C4-2B (cell line): ENCODE data around the gene TDRD15.

Source experiments
- ZFX ChIP-seq: fragments of 450-650 bp; IDR thresholded peaks from 2 replicates; pipeline ENCODE4 v1.6.1; 2017
- TF ChIP-seq, protein P1 (sequence below): fragments of 450-650 bp; conservative IDR thresholded peaks from 2 replicates; pipeline ENCODE4 v1.5.1; 2017; ENCODE audit warnings: mild to moderate bottlenecking

DNA sequence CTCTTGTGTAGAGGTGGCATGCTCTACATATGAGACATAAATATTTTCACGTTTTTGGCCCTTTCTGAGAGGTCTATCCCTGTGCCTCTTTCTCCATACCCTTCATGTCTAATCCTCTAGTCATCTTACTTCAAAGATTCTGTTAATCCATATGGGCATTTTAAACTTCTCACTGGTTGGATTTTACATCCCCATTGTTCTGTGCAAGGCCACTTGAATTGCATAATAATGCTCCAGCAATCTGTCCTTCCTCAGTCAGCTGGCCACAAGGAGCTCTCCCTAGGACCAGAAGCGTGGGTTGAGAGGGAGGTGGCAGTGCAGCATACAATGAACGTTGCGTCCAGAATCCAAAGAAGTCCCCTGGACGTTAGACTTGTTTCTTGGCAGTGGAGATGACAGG lies 58.2 kb downstream of the TDRD15 start:
- TF ChIP-seq, protein P1, sequence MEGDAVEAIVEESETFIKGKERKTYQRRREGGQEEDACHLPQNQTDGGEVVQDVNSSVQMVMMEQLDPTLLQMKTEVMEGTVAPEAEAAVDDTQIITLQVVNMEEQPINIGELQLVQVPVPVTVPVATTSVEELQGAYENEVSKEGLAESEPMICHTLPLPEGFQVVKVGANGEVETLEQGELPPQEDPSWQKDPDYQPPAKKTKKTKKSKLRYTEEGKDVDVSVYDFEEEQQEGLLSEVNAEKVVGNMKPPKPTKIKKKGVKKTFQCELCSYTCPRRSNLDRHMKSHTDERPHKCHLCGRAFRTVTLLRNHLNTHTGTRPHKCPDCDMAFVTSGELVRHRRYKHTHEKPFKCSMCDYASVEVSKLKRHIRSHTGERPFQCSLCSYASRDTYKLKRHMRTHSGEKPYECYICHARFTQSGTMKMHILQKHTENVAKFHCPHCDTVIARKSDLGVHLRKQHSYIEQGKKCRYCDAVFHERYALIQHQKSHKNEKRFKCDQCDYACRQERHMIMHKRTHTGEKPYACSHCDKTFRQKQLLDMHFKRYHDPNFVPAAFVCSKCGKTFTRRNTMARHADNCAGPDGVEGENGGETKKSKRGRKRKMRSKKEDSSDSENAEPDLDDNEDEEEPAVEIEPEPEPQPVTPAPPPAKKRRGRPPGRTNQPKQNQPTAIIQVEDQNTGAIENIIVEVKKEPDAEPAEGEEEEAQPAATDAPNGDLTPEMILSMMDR: no peak
- TF ChIP-seq ZFX: no peak
